T-helper 1 cell treated with Interleukin-12 subunit alpha and Interleukin-12 subunit beta and Interleukin-4 antibody, amounts not matched to agents 30 μg/mL and 1 μg/mL, for 36 hours (primary cell): Measurements from ENCODE around the gene SCN10A.

Source experiments
- H3K27ac Mint-ChIP-seq: one replicate; pipeline ENCODE4 v1.8.0; 2021; ENCODE audit warnings: mild to moderate bottlenecking, mixed read lengths
- H3K27me3 Mint-ChIP-seq: one replicate; pipeline ENCODE4 v1.8.0; 2021; ENCODE audit warnings: low read depth, mixed read lengths
- H3K36me3 Mint-ChIP-seq: one replicate; pipeline ENCODE4 v1.8.0; 2021; ENCODE audit warnings: low read depth, mixed read lengths
- H3K4me1 Mint-ChIP-seq: one replicate; pipeline ENCODE4 v1.8.0; 2021; ENCODE audit warnings: low read depth, mixed read lengths
- H3K4me3 Mint-ChIP-seq: one replicate; pipeline ENCODE4 v1.8.0; 2021; ENCODE audit warnings: mild to moderate bottlenecking, moderate library complexity, mixed read lengths
- H3K9me3 Mint-ChIP-seq: one replicate; pipeline ENCODE4 v1.8.0; 2021; ENCODE audit warnings: mixed read lengths

The SCN10A gene

GRCh38 chr3:38742550-38742949, 73.5 kb downstream of the SCN10A start:
- no peaks in the 10 kb centered on the region for H3K4me1 Mint-ChIP-seq
- H3K36me3 Mint-ChIP-seq, result no peaks in the 10 kb centered on the region
- no peak overlapping the region for H3K4me3 Mint-ChIP-seq
- peaks cover 14% of the 10 kb centered on the region for H3K27me3 Mint-ChIP-seq
- H3K27ac Mint-ChIP-seq, result no peak overlapping the region
- H3K9me3 Mint-ChIP-seq, result no peaks in the 10 kb centered on the region

DNA sequence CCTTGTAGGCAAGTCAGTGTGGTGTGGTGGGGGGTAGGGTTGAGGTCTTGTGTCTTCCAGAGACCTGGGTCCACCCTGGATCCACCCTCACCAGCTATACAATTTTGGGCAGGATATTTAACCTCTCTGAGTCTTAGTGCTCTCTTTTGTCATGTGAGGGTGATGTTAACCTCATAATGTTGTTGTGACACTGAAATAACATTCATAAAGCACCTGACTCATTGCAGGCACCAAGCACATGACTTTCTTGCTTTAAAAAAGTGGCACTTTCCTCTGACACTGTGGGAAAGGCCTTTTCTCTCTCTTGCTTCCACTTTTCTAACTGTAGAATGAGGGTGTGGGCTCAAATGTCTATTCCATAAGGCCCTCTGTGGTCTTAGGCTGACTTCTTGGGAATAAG, 75.5 kb downstream of the SCN10A start:
- Mint-ChIP-seq H3K4me1 (no peaks in the 10 kb centered on the region), H3K27ac (no peak overlapping the region), H3K27me3 (peaks cover 14% of the 10 kb centered on the region), H3K4me3 (no peak overlapping the region), H3K9me3 (no peaks in the 10 kb centered on the region), H3K36me3 (no peaks in the 10 kb centered on the region)

GRCh38 chr3:38739931-38740330, 76.1 kb downstream of the SCN10A start:
- Mint-ChIP-seq H3K27me3 (peaks cover 14% of the 10 kb centered on the region), H3K27ac (no peak overlapping the region), H3K36me3 (no peaks in the 10 kb centered on the region), H3K4me3 (no peak overlapping the region), H3K9me3 (no peaks in the 10 kb centered on the region), H3K4me1 (no peaks in the 10 kb centered on the region)

GRCh38 chr3:38739396-38739689, 76.7 kb downstream of the SCN10A start:
- H3K9me3 Mint-ChIP-seq, result no peaks in the 10 kb centered on the region
- peaks cover 14% of the 10 kb centered on the region for H3K27me3 Mint-ChIP-seq
- H3K4me3 Mint-ChIP-seq, result no peak overlapping the region
- H3K36me3 Mint-ChIP-seq, result no peaks in the 10 kb centered on the region
- no peaks in the 10 kb centered on the region for H3K4me1 Mint-ChIP-seq
- H3K27ac Mint-ChIP-seq, result no peak overlapping the region

DNA sequence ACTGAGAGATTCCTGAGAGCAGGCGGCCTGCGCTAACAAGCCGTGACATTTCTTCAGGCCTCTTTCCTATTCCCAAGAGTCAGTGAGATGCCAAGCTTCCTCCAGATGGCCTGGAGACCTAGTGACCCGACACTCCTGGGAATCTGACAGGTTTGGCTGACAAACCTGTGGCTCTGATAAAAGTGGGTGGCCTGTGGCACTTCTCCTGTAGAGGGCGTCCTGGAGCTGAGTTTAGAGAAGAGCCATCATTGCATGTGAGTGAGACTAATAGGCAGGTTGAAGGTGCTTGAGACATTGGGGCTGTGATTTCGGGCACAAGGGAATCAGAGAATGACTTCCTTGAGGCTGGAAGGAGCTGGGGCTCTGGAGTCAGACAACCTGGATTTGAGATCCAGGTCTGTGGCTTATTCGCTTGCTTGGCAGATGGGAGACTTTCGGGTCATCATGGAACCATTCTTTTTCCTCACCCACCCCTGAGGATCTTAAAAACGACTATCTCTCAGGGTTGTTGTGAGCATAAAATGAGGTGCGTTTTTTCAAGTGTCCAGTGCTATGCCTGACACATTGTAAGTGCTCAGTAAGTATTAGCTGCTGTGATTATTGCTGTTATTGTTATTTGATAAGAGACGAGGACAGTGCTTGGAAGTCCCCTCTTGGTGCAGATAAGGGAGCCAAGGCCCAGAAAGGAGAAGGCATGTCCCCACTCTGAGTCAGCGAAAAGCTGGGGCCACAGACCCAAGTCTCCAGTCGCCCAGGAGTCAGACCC, 77.2 kb downstream of the SCN10A start:
- no peaks in the 10 kb centered on the region for H3K4me1 Mint-ChIP-seq

DNA sequence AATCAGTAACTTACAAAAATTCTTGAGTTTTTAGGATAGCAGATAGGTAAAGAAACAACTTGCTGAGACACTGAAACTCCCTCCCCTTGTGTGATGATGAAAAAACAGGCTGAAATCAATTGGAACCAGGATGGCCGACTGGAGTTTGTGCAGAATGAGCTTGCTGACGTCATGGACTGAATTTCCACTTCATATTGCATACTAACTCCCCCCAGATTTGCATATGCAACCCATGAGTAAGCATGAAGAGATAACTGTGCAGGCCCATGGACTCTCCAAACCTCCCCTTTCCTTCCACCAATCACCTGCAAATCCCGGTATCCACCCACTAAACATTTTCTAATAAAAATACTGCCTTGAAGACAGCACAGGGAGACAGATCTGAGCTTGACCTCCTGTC, 84.5 kb downstream of the SCN10A start:
- Mint-ChIP-seq H3K27ac (no peak overlapping the region), H3K36me3 (no peaks in the 10 kb centered on the region), H3K4me1 (no peaks in the 10 kb centered on the region), H3K27me3 (peaks cover 8% of the 10 kb centered on the region), H3K4me3 (no peak overlapping the region), H3K9me3 (no peaks in the 10 kb centered on the region)

More for the DNA sequence above, 77.2 kb downstream of the SCN10A start:
- Mint-ChIP-seq H3K9me3 (no peaks in the 10 kb centered on the region), H3K4me3 (no peak overlapping the region), H3K27ac (no peak overlapping the region), H3K27me3 (peaks cover 12% of the 10 kb centered on the region), H3K36me3 (no peaks in the 10 kb centered on the region)

GRCh38 chr3:38730281-38730680, 85.7 kb downstream of the SCN10A start:
- Mint-ChIP-seq H3K27me3 (peaks cover 8% of the 10 kb centered on the region), H3K4me1 (no peaks in the 10 kb centered on the region), H3K36me3 (no peaks in the 10 kb centered on the region), H3K9me3 (no peaks in the 10 kb centered on the region), H3K4me3 (no peak overlapping the region), H3K27ac (no peak overlapping the region)

DNA sequence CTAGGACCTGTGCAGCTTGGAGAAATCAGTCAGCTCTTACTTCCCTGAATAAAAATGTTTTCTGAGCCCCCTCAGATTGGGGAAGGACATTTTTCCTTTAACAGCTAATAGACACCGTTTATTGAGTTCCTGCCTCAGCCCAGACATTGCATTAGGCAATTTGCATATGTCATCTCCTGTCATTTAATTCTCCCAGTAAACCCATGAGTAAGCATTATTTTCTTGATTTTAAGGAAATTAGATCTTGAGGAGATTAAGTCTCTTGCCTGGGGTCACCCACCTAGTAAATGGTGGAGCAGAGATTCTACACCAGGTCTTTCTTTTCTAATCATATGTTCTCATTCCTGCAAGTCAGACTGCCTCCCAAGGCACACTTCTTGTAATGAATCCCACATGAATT, 88.0 kb downstream of the SCN10A start:
- Mint-ChIP-seq H3K4me3 (no peak overlapping the region), H3K36me3 (no peaks in the 10 kb centered on the region), H3K27me3 (peaks cover 13% of the 10 kb centered on the region), H3K4me1 (no peaks in the 10 kb centered on the region), H3K9me3 (no peaks in the 10 kb centered on the region), H3K27ac (no peak overlapping the region)

DNA sequence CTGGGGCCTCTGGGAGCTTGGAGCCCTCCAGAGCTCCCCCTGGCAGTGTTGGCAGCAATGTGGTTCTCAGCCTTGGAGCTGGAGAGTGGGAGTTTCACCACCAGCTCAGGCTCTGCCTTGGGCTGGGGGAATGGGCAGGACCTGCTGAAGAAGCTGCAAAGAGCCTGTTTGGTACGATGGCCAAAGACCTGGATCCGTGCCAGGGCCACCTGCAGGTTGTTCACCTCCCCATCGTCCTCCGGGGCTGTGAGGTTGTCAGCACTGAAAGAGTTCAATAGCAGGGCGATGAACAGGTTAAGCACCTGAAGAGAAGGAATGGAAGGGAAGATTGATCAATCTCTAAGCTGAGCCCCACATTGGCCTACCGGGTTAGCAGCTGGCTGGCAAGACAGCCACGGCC, 89.3 kb downstream of the SCN10A start:
- H3K27me3 Mint-ChIP-seq, result peaks cover 12% of the 10 kb centered on the region
- no peak overlapping the region for H3K27ac Mint-ChIP-seq
- no peak overlapping the region for H3K4me3 Mint-ChIP-seq
- no peaks in the 10 kb centered on the region for H3K4me1 Mint-ChIP-seq
- no peaks in the 10 kb centered on the region for H3K9me3 Mint-ChIP-seq
- H3K36me3 Mint-ChIP-seq, result no peaks in the 10 kb centered on the region

DNA sequence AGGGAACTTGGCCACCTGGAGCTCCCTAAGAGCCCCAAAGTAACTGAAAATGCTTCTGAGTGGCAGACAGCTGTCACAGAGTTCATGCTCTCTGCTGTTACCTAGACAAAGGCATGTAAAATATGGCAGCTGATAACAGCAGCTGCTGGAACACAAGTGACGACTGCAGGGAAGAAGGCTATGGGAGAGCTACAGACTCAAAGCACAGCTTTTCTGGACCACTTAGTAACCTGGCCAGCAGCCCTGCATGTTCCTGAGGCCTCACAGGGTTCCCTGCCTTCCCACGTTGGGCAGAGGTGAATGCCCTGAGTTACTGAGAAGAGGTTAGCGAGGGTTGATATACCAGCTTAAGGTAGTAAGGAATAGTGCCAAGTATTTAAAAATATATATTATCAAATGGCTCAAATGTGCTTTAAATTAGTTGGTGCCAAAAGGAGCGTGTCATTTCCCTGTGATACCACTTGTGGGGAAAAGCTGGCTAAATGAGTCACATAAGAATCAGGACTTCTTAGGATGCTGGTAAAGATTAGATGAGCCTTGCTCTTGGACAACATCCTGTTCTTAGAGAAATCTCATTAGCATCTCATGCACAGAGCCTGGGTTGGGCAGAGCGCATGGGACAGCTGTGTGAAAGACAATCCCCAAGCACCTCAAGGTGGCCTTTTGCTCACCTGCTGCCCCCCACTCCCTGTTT, 90.1 kb downstream of the SCN10A start:
- Mint-ChIP-seq H3K9me3 (no peaks in the 10 kb centered on the region), H3K4me3 (no peak overlapping the region), H3K27me3 (peaks cover 8% of the 10 kb centered on the region), H3K4me1 (no peaks in the 10 kb centered on the region), H3K36me3 (no peaks in the 10 kb centered on the region), H3K27ac (no peak overlapping the region)

DNA sequence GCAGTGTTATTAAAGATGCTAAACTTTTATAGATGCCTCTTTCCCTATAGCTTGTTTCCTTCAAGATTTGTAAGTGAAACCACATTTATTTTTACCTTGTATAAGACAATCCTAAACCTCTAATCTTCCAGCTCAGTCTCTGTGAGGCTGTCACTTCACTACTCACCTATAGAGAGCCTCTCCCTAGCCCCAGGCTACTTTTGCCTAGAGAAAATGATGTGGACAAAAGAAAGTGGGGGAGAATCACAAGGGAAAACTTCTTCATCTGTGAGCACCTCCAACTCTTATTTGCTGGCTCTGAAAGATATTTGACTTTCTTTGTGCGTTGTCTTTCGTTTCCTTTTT, 91.7 kb downstream of the SCN10A start:
- Mint-ChIP-seq H3K27me3 (peaks cover 8% of the 10 kb centered on the region), H3K36me3 (no peaks in the 10 kb centered on the region), H3K9me3 (no peaks in the 10 kb centered on the region), H3K27ac (no peak overlapping the region), H3K4me3 (no peak overlapping the region), H3K4me1 (no peaks in the 10 kb centered on the region)

DNA sequence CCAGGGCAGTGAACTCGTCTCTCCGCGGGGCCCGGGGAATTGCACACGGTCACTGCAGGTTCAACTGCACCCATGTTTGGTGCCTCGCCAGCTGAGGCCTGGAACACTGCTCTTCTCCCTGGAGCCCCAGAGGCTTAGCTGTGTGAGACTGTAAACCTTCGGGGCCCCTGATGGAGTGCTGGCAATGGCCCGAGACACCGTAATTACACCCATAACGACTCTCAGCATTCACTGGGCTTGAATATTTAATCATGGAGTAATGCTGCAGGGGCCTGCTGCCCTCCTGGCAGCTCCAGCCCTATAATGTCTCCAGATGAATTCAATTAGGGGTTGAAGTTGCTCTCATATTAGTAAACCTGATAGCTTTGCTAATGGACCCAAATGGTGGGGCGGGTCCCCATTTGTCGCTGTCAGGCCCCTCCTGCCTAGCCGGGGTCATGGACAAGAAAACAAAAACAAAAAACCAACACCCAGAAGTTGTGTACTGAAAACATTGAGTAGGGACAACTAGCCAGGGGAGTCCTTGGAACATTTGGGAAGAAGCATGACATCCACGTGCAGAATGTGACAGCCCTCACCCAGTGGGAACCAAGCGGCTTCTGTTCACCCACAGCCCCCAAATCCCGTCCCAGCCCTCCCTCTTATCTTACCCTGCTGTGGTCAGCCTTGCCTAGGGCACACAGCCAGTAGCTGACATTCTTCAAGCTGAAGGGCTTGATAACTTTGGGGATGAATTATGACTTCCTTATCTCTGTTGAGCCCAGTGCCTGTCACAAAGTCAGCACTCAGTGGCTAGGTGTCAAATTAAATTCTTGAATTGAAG, 92.2 kb downstream of the SCN10A start:
- no peaks in the 10 kb centered on the region for H3K4me1 Mint-ChIP-seq
- no peak overlapping the region for H3K27ac Mint-ChIP-seq
- H3K9me3 Mint-ChIP-seq, result no peaks in the 10 kb centered on the region
- H3K27me3 Mint-ChIP-seq, result peaks cover 8% of the 10 kb centered on the region
- no peak overlapping the region for H3K4me3 Mint-ChIP-seq
- no peaks in the 10 kb centered on the region for H3K36me3 Mint-ChIP-seq

- Mint-ChIP-seq H3K27me3 (peaks cover 5% of the 10 kb centered on the region), H3K4me3 (no peak overlapping the region), H3K9me3 (no peaks in the 10 kb centered on the region), H3K36me3 (no peaks in the 10 kb centered on the region), H3K27ac (no peak overlapping the region), H3K4me1 (no peaks in the 10 kb centered on the region)
Observed at GRCh38 chr3:38722781-38723568, 93.0 kb downstream of the SCN10A start.

DNA sequence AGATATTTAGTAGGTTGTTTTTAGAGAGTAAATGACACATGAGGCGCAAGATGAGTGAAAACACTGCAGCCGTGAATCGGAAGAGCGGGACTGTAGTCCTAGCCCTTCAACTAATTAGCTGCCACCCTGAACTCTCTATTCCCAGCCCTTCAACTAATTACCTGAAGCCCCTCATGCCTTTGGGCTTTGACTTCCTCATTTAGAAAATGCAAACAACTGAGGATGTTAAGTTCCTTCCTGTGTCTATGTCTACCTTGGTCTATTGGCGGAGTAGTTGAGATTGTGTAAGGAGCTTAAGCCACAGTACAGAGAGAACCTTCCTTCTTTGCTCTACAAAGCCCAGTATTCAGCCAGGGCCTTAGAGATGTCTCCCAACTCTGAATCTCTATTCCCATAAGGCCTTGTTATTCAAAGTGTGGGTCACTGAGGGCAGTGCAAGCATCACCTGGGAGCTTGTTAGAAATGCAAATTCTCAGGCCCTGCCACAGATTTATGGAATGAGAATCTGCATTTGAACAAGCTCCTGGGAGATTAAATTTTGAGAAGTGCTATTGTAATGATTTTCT, 94.7 kb downstream of the SCN10A start:
- H3K27ac Mint-ChIP-seq, result no peak overlapping the region

More for the DNA sequence above, 94.7 kb downstream of the SCN10A start:
- Mint-ChIP-seq H3K36me3 (no peaks in the 10 kb centered on the region), H3K4me1 (no peaks in the 10 kb centered on the region), H3K4me3 (no peak overlapping the region), H3K9me3 (no peaks in the 10 kb centered on the region), H3K27me3 (peaks cover 5% of the 10 kb centered on the region)
